PC-3 (cell line): ENCODE measurements around the gene SCML1.

Source experiments
- CTCF ChIP-seq: fragments of 300-600 bp; sonication (generic); conservative IDR thresholded peaks from 2 replicates; pipeline ENCODE4 v1.5.1; 2017; ENCODE audit warnings: antibody characterized with exemption, low read depth, mild to moderate bottlenecking, low read length
- EZH2phosphoT487 ChIP-seq: fragments of 300-600 bp; sonication (generic); IDR thresholded peaks from 2 replicates; pipeline ENCODE4 v1.6.1; 2018; ENCODE audit warnings: mild to moderate bottlenecking, antibody characterized with exemption, low read length, borderline replicate concordance

- no peak for TF ChIP-seq EZH2phosphoT487
- no peak for TF ChIP-seq CTCF
Measured at GRCh38 chrX:17758382-17758781, 21.1 kb downstream of the SCML1 start.
